22Rv1 (cell line): ENCODE measurements around the gene MAP7D2.

Source experiments
- ZFX ChIP-seq: fragments of 450-650 bp; IDR thresholded peaks from 2 replicates; pipeline ENCODE4 v1.6.1; 2017; ENCODE audit warnings: antibody characterized with exemption, borderline replicate concordance
- TF ChIP-seq, protein P1 (sequence below): fragments of 450-650 bp; IDR thresholded peaks from 2 replicates; pipeline ENCODE4 v1.5.1; 2017; ENCODE audit warnings: mild to moderate bottlenecking

DNA sequence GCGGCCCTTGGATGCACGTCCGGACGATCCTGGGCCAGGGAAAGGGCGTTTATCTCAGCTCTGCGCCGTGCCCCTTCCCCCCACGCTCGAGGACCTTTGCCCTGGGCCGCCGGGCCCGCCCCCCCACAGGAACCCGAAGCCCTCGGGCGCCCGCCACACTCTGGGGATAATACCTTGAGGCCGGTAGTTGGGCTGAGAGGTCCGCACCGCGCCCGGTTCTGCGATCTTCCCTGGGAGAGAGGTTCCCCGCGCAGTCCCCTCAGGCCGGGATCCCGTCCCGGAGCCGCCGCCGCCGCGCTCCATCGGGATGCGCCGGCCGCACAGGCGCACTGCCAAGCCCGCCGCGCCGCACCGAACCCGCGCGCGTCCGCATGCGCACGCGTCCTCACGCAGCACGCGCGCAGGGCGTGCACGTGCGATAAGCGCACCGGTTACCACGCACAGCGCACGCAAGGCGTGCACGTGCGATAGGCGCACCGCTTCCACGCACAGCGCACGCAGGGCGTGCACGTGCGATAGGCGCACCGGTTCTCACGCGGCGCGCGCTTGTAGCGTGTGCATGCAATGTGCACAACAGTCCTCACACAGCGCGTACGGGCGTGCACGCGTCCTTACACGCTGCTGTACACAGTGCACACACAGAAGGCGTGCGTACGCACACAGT is at the start of gene MAP7D2:
- TF ChIP-seq, protein P1, sequence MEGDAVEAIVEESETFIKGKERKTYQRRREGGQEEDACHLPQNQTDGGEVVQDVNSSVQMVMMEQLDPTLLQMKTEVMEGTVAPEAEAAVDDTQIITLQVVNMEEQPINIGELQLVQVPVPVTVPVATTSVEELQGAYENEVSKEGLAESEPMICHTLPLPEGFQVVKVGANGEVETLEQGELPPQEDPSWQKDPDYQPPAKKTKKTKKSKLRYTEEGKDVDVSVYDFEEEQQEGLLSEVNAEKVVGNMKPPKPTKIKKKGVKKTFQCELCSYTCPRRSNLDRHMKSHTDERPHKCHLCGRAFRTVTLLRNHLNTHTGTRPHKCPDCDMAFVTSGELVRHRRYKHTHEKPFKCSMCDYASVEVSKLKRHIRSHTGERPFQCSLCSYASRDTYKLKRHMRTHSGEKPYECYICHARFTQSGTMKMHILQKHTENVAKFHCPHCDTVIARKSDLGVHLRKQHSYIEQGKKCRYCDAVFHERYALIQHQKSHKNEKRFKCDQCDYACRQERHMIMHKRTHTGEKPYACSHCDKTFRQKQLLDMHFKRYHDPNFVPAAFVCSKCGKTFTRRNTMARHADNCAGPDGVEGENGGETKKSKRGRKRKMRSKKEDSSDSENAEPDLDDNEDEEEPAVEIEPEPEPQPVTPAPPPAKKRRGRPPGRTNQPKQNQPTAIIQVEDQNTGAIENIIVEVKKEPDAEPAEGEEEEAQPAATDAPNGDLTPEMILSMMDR: no peak
- no peak for TF ChIP-seq ZFX
